ENCODE data around the gene ZNF143. TPM values are rescaled to one million over a fixed set of nuclear protein-coding genes. Genes with fewer than 3 reads are reported as not detected.

The ZNF143 gene
- total and polyA plus RNA-seq, 10 of the 15 experiments (the other 5 are each of a cell fraction or from before 2014, with no cell fraction given): 13.6 to 48.7 (median 19.4) TPM

DNA sequence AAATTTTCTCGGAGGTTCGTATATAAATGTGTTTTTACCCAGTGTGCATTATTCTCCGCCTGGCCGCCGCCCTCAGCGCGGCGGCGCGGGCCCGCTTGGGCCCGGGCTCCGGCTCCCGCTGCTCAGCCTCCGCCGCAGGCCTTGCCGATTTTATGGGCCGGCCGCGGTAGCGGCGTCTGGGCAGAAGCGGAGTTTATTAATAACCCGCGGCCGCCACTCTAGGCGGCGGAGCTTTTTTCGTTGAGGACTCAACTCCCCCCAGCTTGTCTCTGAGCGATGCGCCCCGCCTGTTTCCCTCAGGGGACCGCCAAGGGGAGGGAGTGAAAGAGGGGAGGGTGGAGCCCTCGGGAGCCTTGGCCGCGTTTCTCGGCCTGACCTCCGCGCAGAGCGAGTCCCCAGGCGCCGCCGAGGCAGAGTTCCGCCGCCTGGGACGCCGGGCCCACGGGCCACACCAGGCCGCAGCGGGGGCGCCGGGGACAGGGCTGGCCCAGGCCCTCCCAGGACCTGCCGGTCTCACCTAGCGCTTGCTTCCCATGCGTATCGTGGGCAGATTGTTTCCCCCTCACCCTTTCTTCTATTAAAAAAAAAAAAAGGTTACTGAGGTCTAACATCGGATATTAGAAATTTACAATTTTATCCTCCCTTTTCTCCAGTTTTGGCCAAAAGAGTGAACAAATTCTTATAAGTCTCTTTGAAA, 399 bp downstream of the ZNF143 start (continued):
- TF ChIP-seq, protein P1, sequence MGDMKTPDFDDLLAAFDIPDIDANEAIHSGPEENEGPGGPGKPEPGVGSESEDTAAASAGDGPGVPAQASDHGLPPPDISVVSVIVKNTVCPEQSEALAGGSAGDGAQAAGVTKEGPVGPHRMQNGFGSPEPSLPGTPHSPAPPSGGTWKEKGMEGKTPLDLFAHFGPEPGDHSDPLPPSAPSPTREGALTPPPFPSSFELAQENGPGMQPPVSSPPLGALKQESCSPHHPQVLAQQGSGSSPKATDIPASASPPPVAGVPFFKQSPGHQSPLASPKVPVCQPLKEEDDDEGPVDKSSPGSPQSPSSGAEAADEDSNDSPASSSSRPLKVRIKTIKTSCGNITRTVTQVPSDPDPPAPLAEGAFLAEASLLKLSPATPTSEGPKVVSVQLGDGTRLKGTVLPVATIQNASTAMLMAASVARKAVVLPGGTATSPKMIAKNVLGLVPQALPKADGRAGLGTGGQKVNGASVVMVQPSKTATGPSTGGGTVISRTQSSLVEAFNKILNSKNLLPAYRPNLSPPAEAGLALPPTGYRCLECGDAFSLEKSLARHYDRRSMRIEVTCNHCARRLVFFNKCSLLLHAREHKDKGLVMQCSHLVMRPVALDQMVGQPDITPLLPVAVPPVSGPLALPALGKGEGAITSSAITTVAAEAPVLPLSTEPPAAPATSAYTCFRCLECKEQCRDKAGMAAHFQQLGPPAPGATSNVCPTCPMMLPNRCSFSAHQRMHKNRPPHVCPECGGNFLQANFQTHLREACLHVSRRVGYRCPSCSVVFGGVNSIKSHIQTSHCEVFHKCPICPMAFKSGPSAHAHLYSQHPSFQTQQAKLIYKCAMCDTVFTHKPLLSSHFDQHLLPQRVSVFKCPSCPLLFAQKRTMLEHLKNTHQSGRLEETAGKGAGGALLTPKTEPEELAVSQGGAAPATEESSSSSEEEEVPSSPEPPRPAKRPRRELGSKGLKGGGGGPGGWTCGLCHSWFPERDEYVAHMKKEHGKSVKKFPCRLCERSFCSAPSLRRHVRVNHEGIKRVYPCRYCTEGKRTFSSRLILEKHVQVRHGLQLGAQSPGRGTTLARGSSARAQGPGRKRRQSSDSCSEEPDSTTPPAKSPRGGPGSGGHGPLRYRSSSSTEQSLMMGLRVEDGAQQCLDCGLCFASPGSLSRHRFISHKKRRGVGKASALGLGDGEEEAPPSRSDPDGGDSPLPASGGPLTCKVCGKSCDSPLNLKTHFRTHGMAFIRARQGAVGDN (IDR thresholded peaks at IDR 0.05): peak; percentile 84
- no peak for TF ChIP-seq MYB (IDR thresholded peaks at IDR 0.05; ENCODE audit: borderline replicate concordance, low read depth, low read length)
- no peak for TF ChIP-seq CEBPZ (IDR thresholded peaks at IDR 0.05; ENCODE audit: low read depth, low read length)
- TF ChIP-seq BCL11A (IDR thresholded peaks at IDR 0.05; ENCODE audit: low read depth, low read length): peak; percentile 10; the same call in 1 of the 2 replicates
- TF ChIP-seq TCF7 (IDR thresholded peaks at IDR 0.05; ENCODE audit: borderline replicate concordance): no peak
- TF ChIP-seq NFYB (IDR thresholded peaks at IDR 0.05; ENCODE audit: insufficient read depth, low read depth, low read length): no peak
- peak; percentile 51; the same call in 1 of the 2 replicates for TF ChIP-seq TCF12 (IDR thresholded peaks at IDR 0.05; ENCODE audit: low read depth, low read length)
- TF ChIP-seq ZNF622 (IDR thresholded peaks at IDR 0.05): no peak
- TF ChIP-seq NFXL1 (IDR thresholded peaks at IDR 0.05; ENCODE audit: borderline replicate concordance): no peak
- TF ChIP-seq, protein P2, sequence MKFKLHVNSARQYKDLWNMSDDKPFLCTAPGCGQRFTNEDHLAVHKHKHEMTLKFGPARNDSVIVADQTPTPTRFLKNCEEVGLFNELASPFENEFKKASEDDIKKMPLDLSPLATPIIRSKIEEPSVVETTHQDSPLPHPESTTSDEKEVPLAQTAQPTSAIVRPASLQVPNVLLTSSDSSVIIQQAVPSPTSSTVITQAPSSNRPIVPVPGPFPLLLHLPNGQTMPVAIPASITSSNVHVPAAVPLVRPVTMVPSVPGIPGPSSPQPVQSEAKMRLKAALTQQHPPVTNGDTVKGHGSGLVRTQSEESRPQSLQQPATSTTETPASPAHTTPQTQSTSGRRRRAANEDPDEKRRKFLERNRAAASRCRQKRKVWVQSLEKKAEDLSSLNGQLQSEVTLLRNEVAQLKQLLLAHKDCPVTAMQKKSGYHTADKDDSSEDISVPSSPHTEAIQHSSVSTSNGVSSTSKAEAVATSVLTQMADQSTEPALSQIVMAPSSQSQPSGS (IDR thresholded peaks at IDR 0.05; ENCODE audit: low read length): no peak
- peak; percentile 49; the same call in 1 of the 2 replicates for TF ChIP-seq SMAD5 (IDR thresholded peaks at IDR 0.05; ENCODE audit: low read depth)
- TF ChIP-seq POLR2AphosphoS2 (IDR thresholded peaks at IDR 0.05; ENCODE audit: low read depth, low read length): peak; percentile 93
- TF ChIP-seq, protein P3, sequence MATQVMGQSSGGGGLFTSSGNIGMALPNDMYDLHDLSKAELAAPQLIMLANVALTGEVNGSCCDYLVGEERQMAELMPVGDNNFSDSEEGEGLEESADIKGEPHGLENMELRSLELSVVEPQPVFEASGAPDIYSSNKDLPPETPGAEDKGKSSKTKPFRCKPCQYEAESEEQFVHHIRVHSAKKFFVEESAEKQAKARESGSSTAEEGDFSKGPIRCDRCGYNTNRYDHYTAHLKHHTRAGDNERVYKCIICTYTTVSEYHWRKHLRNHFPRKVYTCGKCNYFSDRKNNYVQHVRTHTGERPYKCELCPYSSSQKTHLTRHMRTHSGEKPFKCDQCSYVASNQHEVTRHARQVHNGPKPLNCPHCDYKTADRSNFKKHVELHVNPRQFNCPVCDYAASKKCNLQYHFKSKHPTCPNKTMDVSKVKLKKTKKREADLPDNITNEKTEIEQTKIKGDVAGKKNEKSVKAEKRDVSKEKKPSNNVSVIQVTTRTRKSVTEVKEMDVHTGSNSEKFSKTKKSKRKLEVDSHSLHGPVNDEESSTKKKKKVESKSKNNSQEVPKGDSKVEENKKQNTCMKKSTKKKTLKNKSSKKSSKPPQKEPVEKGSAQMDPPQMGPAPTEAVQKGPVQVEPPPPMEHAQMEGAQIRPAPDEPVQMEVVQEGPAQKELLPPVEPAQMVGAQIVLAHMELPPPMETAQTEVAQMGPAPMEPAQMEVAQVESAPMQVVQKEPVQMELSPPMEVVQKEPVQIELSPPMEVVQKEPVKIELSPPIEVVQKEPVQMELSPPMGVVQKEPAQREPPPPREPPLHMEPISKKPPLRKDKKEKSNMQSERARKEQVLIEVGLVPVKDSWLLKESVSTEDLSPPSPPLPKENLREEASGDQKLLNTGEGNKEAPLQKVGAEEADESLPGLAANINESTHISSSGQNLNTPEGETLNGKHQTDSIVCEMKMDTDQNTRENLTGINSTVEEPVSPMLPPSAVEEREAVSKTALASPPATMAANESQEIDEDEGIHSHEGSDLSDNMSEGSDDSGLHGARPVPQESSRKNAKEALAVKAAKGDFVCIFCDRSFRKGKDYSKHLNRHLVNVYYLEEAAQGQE (IDR thresholded peaks at IDR 0.05; ENCODE audit: low read depth, low read length): peak; percentile 51; the same call in 1 of the 2 replicates
- TF ChIP-seq YY1 (IDR thresholded peaks at IDR 0.05; ENCODE audit: low read depth, low read length): no peak
- TF ChIP-seq RB1 (IDR thresholded peaks at IDR 0.05; ENCODE audit: borderline replicate concordance): peak; percentile 79; the same call in 1 of the 2 replicates
- TF ChIP-seq FOXM1 (IDR thresholded peaks at IDR 0.05; ENCODE audit: low read depth, low read length): no peak; the same call in 1 of the 2 replicates
